HepG2 (cell line): ENCODE data around the gene NGLY1. TPM values are rescaled to one million over a fixed set of nuclear protein-coding genes. Genes with fewer than 3 reads are reported as not detected.
A peak's percentile ranks its signal among the peaks of the same experiment; 100 is the strongest.

Experiments used
- ATM ChIP-seq: fragments of 450-650 bp; IDR thresholded peaks from 2 replicates; pipeline ENCODE4 v1.7.1; 2017; ENCODE audit warnings: mild to moderate bottlenecking, borderline replicate concordance
- IRF2 ChIP-seq: IDR thresholded peaks from 2 replicates; pipeline ENCODE4 v1.6.1; 2018; ENCODE audit warnings: missing genetic modification reagents, missing compliant biosample characterization
- NCOA5 ChIP-seq: sonication (generic); formaldehyde crosslinking; IDR thresholded peaks from 2 replicates; pipeline ENCODE4 v1.4.0; 2020; ENCODE audit warnings: missing genetic modification reagents
- TEAD2 ChIP-seq: sonication (generic); formaldehyde crosslinking; IDR thresholded peaks from 2 replicates; pipeline ENCODE4 v1.9.0; 2021; ENCODE audit warnings: missing genetic modification reagents
- TRIM24 ChIP-seq: sonication (generic); formaldehyde crosslinking; IDR thresholded peaks from 2 replicates; pipeline ENCODE4 v1.8.0; 2022; ENCODE audit warnings: mild to moderate bottlenecking, missing genetic modification reagents
- YEATS2 ChIP-seq: sonication (generic); formaldehyde crosslinking; IDR thresholded peaks from 2 replicates; pipeline ENCODE4 v1.4.0; 2020; ENCODE audit warnings: missing genetic modification reagents, borderline replicate concordance
- ZNF775 ChIP-seq: sonication (generic); formaldehyde crosslinking; IDR thresholded peaks from 2 replicates; pipeline ENCODE4 v1.4.0; 2020; ENCODE audit warnings: missing genetic modification reagents, mild to moderate bottlenecking, moderate library complexity, borderline replicate concordance
- polyA plus RNA-seq, 8 experiments: library from polyadenylated mRNA; depleted of rRNA in 3 of 8; stranded (reverse) in 7 of 8; unstranded in 1 of 8; fragments of >200 nt; fragmentation: Illumina TruSeq in 4 of 8; extraction: Trizol in 4 of 8; gene quantifications; 2 replicates each; pipeline versions ENCODE4 v1.2.1 to v1.2.3, GENCODE V29; 2011 to 2016; ENCODE audit warnings: low read depth in 4 of 8, missing spikeins in 1 of 8, mixed read lengths in 1 of 8; ENCODE audit not compliant: insufficient read depth in 1 of 8
- total RNA-seq, 5 experiments: library from RNA; depleted of rRNA; stranded (reverse); fragments of >200 nt; fragmentation: Illumina TruSeq; extraction: Trizol; gene quantifications; 2 replicates each; pipeline ENCODE4 v1.2.3, GENCODE V29; 2016; ENCODE audit warnings: low read depth in 1 of 5
- TF ChIP-seq, protein P1 (sequence below): sonication (generic); formaldehyde crosslinking; IDR thresholded peaks from 2 replicates; pipeline ENCODE4 v1.8.0; 2022; ENCODE audit warnings: mild to moderate bottlenecking, missing genetic modification reagents; ENCODE audit not compliant: insufficient replicate concordance
- TF ChIP-seq, protein P2 (sequence below): sonication (generic); formaldehyde crosslinking; conservative IDR thresholded peaks from 2 replicates; pipeline ENCODE4 v1.4.0; 2020; ENCODE audit warnings: missing genetic modification reagents
- TF ChIP-seq, protein P3 (sequence below): sonication (generic); formaldehyde crosslinking; IDR thresholded peaks from 2 replicates; pipeline ENCODE4 v1.5.0; 2020; ENCODE audit warnings: mild to moderate bottlenecking, missing genetic modification reagents, borderline replicate concordance
- TF ChIP-seq, protein P4 (sequence below): sonication (generic); formaldehyde crosslinking; IDR thresholded peaks from 2 replicates; pipeline ENCODE4 v1.8.1; 2023; ENCODE audit warnings: missing genetic modification reagents, mild to moderate bottlenecking, borderline replicate concordance
- TF ChIP-seq, protein P5 (sequence below): IDR thresholded peaks from 2 replicates; pipeline ENCODE4 v1.6.1; 2016; ENCODE audit warnings: missing genetic modification reagents, missing compliant biosample characterization
- TF ChIP-seq, protein P6 (sequence below): sonication (generic); formaldehyde crosslinking; IDR thresholded peaks from 2 replicates; pipeline ENCODE4 v1.8.1; 2023; ENCODE audit warnings: mild to moderate bottlenecking, missing genetic modification reagents, borderline replicate concordance
- TF ChIP-seq, protein P7 (sequence below): sonication (generic); formaldehyde crosslinking; IDR thresholded peaks from 2 replicates; pipeline ENCODE4 v1.5.0; 2020; ENCODE audit warnings: missing genetic modification reagents

NGLY1 gene
- total and polyA plus RNA-seq, 2 of the 13 experiments (the other 11 are each of a cell fraction or from before 2014, with no cell fraction given), result 28.2 to 44.5 TPM

DNA sequence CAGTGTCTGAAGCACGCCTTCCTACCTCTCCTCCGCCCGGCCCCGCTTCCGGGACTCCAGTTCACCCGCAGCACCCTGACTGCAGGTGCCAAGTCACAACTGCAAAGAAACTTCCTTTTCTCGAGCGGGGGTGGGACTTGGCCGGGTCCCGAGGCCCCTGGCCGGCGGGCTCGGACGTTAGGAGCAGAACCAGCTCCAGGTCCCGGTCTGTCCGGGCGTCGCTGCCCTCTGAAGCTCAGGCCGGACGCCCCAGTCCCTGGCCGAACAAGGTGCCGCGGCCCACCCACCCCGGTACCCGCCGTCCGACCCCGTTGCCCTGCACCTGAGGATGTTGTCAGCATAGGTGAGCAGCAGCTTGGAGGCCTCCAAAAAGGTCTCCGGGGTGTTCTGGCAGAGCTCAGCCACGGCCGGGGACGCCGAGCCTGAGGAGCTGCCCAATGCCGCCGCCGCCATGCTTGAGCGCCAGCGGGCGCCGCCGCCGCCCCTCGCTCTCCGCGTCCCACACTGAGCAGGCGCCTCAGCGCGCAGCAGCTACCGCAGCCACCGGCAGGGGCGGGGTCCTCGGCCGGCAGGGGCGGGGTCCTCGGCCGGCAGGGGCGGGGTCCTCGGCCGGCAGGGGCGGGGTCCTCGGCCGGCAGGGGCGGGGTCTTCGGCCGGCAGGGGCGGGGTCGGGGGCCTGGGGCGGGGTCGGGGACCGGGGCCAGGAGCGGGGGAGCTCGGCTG lies at the start of gene NGLY1 (continued):
- TF ChIP-seq, protein P1, sequence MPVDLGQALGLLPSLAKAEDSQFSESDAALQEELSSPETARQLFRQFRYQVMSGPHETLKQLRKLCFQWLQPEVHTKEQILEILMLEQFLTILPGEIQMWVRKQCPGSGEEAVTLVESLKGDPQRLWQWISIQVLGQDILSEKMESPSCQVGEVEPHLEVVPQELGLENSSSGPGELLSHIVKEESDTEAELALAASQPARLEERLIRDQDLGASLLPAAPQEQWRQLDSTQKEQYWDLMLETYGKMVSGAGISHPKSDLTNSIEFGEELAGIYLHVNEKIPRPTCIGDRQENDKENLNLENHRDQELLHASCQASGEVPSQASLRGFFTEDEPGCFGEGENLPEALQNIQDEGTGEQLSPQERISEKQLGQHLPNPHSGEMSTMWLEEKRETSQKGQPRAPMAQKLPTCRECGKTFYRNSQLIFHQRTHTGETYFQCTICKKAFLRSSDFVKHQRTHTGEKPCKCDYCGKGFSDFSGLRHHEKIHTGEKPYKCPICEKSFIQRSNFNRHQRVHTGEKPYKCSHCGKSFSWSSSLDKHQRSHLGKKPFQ (CRISPR knock-in tag), result peak; percentile 54
- no peak for TF ChIP-seq NCOA5 (CRISPR knock-in tag)
- TF ChIP-seq, protein P2, sequence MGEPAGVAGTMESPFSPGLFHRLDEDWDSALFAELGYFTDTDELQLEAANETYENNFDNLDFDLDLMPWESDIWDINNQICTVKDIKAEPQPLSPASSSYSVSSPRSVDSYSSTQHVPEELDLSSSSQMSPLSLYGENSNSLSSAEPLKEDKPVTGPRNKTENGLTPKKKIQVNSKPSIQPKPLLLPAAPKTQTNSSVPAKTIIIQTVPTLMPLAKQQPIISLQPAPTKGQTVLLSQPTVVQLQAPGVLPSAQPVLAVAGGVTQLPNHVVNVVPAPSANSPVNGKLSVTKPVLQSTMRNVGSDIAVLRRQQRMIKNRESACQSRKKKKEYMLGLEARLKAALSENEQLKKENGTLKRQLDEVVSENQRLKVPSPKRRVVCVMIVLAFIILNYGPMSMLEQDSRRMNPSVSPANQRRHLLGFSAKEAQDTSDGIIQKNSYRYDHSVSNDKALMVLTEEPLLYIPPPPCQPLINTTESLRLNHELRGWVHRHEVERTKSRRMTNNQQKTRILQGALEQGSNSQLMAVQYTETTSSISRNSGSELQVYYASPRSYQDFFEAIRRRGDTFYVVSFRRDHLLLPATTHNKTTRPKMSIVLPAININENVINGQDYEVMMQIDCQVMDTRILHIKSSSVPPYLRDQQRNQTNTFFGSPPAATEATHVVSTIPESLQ (CRISPR knock-in tag), result no peak
- TF ChIP-seq ATM, result no peak
- TF ChIP-seq, protein P3, sequence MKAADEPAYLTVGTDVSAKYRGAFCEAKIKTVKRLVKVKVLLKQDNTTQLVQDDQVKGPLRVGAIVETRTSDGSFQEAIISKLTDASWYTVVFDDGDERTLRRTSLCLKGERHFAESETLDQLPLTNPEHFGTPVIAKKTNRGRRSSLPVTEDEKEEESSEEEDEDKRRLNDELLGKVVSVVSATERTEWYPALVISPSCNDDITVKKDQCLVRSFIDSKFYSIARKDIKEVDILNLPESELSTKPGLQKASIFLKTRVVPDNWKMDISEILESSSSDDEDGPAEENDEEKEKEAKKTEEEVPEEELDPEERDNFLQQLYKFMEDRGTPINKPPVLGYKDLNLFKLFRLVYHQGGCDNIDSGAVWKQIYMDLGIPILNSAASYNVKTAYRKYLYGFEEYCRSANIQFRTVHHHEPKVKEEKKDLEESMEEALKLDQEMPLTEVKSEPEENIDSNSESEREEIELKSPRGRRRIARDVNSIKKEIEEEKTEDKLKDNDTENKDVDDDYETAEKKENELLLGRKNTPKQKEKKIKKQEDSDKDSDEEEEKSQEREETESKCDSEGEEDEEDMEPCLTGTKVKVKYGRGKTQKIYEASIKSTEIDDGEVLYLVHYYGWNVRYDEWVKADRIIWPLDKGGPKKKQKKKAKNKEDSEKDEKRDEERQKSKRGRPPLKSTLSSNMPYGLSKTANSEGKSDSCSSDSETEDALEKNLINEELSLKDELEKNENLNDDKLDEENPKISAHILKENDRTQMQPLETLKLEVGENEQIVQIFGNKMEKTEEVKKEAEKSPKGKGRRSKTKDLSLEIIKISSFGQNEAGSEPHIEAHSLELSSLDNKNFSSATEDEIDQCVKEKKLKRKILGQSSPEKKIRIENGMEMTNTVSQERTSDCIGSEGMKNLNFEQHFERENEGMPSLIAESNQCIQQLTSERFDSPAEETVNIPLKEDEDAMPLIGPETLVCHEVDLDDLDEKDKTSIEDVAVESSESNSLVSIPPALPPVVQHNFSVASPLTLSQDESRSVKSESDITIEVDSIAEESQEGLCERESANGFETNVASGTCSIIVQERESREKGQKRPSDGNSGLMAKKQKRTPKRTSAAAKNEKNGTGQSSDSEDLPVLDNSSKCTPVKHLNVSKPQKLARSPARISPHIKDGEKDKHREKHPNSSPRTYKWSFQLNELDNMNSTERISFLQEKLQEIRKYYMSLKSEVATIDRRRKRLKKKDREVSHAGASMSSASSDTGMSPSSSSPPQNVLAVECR (CRISPR knock-in tag), result peak; percentile 82
- no peak for TF ChIP-seq IRF2 (CRISPR knock-in tag)
- no peak for TF ChIP-seq TEAD2 (CRISPR knock-in tag)
- no peak for TF ChIP-seq TRIM24 (CRISPR knock-in tag)
- TF ChIP-seq, protein P4, sequence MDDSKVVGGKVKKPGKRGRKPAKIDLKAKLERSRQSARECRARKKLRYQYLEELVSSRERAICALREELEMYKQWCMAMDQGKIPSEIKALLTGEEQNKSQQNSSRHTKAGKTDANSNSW (CRISPR knock-in tag), result no peak; the same call in 1 of the 2 replicates
- TF ChIP-seq YEATS2 (CRISPR knock-in tag), result peak; percentile 52; the same call in 1 of the 2 replicates
- TF ChIP-seq, protein P5, sequence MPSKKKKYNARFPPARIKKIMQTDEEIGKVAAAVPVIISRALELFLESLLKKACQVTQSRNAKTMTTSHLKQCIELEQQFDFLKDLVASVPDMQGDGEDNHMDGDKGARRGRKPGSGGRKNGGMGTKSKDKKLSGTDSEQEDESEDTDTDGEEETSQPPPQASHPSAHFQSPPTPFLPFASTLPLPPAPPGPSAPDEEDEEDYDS, result no peak; the same call in 1 of the 2 replicates
- TF ChIP-seq, protein P6, sequence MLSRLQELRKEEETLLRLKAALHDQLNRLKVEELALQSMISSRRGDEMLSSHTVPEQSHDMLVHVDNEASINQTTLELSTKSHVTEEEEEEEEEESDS (CRISPR knock-in tag), result no peak
- TF ChIP-seq ZNF775, result no peak
- TF ChIP-seq, protein P7, sequence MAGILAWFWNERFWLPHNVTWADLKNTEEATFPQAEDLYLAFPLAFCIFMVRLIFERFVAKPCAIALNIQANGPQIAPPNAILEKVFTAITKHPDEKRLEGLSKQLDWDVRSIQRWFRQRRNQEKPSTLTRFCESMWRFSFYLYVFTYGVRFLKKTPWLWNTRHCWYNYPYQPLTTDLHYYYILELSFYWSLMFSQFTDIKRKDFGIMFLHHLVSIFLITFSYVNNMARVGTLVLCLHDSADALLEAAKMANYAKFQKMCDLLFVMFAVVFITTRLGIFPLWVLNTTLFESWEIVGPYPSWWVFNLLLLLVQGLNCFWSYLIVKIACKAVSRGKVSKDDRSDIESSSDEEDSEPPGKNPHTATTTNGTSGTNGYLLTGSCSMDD, result no peak
